Osteoblast (primary cell): ENCODE results near the gene OR10V1. TPM values are rescaled to one million over a fixed set of nuclear protein-coding genes. Genes with fewer than 3 reads are reported as not detected.

Source experiments
- DNase-seq: peaks from one replicate; pipeline ENCODE4 v3.0.0; 2011; ENCODE audit warnings: low spot score, mixed read lengths; ENCODE audit not compliant: insufficient read length; ENCODE audit errors: missing footprints
- H2AFZ ChIP-seq: 2 replicates; pipeline ENCODE4 v1.6.0; 2011; ENCODE audit warnings: mild to moderate bottlenecking, low read length
- H3K27ac ChIP-seq: 2 replicates; pipeline ENCODE4 v1.5.1; 2011; ENCODE audit warnings: mild to moderate bottlenecking, low read depth, low read length, moderate library complexity
- H3K27me3 ChIP-seq: 2 replicates; pipeline ENCODE4 v1.6.0; 2012; ENCODE audit warnings: mild to moderate bottlenecking, control low read depth, inconsistent platforms, low read length, moderate library complexity; ENCODE audit not compliant: insufficient read depth
- H3K36me3 ChIP-seq: 2 replicates; pipeline ENCODE4 v1.5.1; 2011; ENCODE audit warnings: mild to moderate bottlenecking, low read length, control low read depth, moderate library complexity; ENCODE audit not compliant: insufficient read depth
- H3K4me1 ChIP-seq: 2 replicates; pipeline ENCODE4 v1.5.1; 2011; ENCODE audit warnings: mild to moderate bottlenecking, low read length, control low read depth, moderate library complexity; ENCODE audit not compliant: insufficient read depth
- H3K4me2 ChIP-seq: 2 replicates; pipeline ENCODE4 v1.6.0; 2011; ENCODE audit warnings: mild to moderate bottlenecking, low read length; ENCODE audit not compliant: insufficient read depth
- H3K4me3 ChIP-seq: fragments of 200-600 bp; sonication (generic); 3 replicates; pipeline ENCODE4 v1.5.1; 2012; ENCODE audit warnings: mild to moderate bottlenecking, low read length, inconsistent platforms; ENCODE audit not compliant: insufficient read depth
- H3K79me2 ChIP-seq: 2 replicates; pipeline ENCODE4 v1.6.0; 2012; ENCODE audit warnings: mild to moderate bottlenecking, low read length, control low read depth, inconsistent platforms; ENCODE audit not compliant: insufficient read depth
- H3K9me3 ChIP-seq: 2 replicates; pipeline ENCODE4 v1.5.1; 2011; ENCODE audit warnings: low read depth, low read length, control low read depth
- H4K20me1 ChIP-seq: 2 replicates; pipeline ENCODE4 v1.6.0; 2012; ENCODE audit warnings: mild to moderate bottlenecking, low read length, control low read depth; ENCODE audit not compliant: insufficient read depth
- CTCF ChIP-seq: IDR thresholded peaks from 2 replicates; pipeline ENCODE4 v1.5.1; 2011; ENCODE audit warnings: mild to moderate bottlenecking, low read depth, low read length, moderate library complexity; ENCODE audit errors: extremely low read depth
- total RNA-seq: library from RNA; depleted of rRNA; stranded (reverse); fragments of >200 nt; gene quantifications from 2 replicates; pipeline ENCODE4 v1.2.3, GENCODE V29; 2012

Gene OR10V1
- total RNA-seq, 1 donor, result not detected

GRCh38 chr11:59674291-59674690 lies 39.4 kb downstream of the OR10V1 start:
- H3K79me2 ChIP-seq, result peaks cover 8% of the 10 kb centered on the region
- H3K4me2 ChIP-seq, result no peak overlapping the region
- H3K9me3 ChIP-seq, result no peaks in the 10 kb centered on the region
- no peak overlapping the region for H3K27ac ChIP-seq
- no peaks in the 10 kb centered on the region for H3K27me3 ChIP-seq
- no peaks in the 10 kb centered on the region for H4K20me1 ChIP-seq
- no peaks in the 10 kb centered on the region for H3K36me3 ChIP-seq
- TF ChIP-seq CTCF, result no peak
- no peak overlapping the region for H3K4me3 ChIP-seq
- H2AFZ ChIP-seq, result no peak overlapping the region
- peak; percentile 18 for DNase-seq
- H3K4me1 ChIP-seq, result peaks cover 9% of the 10 kb centered on the region

- H3K27ac ChIP-seq, result no peak overlapping the region
- no peaks in the 10 kb centered on the region for H3K9me3 ChIP-seq
- H4K20me1 ChIP-seq, result no peaks in the 10 kb centered on the region
- no peaks in the 10 kb centered on the region for H3K36me3 ChIP-seq
- H2AFZ ChIP-seq, result no peak overlapping the region
- no peak for TF ChIP-seq CTCF
- DNase-seq, result no peak
- no peak overlapping the region for H3K4me3 ChIP-seq
- H3K79me2 ChIP-seq, result peaks cover 12% of the 10 kb centered on the region
- no peaks in the 10 kb centered on the region for H3K27me3 ChIP-seq
- H3K4me1 ChIP-seq, result peaks cover 11% of the 10 kb centered on the region
- no peak overlapping the region for H3K4me2 ChIP-seq
Measured at GRCh38 chr11:59673291-59673690, 40.4 kb downstream of the OR10V1 start.

GRCh38 chr11:59671471-59671870 lies 42.2 kb downstream of the OR10V1 start:
- H2AFZ ChIP-seq, result no peak overlapping the region
- H3K4me1 ChIP-seq, result peaks cover 23% of the 10 kb centered on the region
- H3K36me3 ChIP-seq, result peaks cover 4% of the 10 kb centered on the region
- H3K27ac ChIP-seq, result no peak overlapping the region
- H3K4me2 ChIP-seq, result no peak overlapping the region
- no peaks in the 10 kb centered on the region for H3K9me3 ChIP-seq
- H3K4me3 ChIP-seq, result no peak overlapping the region
- peaks cover 30% of the 10 kb centered on the region for H3K79me2 ChIP-seq
- peaks cover 10% of the 10 kb centered on the region for H4K20me1 ChIP-seq
- no peak for TF ChIP-seq CTCF
- DNase-seq, result no peak
- no peaks in the 10 kb centered on the region for H3K27me3 ChIP-seq

- Histone ChIP-seq H2AFZ (peak overlapping the region; percentile 99), H4K20me1 (peaks cover 10% of the 10 kb centered on the region), H3K9me3 (no peaks in the 10 kb centered on the region), H3K36me3 (peaks cover 21% of the 10 kb centered on the region), H3K4me3 (peak overlapping the region; percentile 92), H3K27me3 (no peaks in the 10 kb centered on the region), H3K27ac (peak overlapping the region; percentile 100), H3K4me1 (peaks cover 23% of the 10 kb centered on the region), H3K79me2 (peaks cover 47% of the 10 kb centered on the region), H3K4me2 (peak overlapping the region; percentile 94)
- DNase-seq, result no peak
- no peak for TF ChIP-seq CTCF
Measured at GRCh38 chr11:59669611-59670009, 44.0 kb downstream of the OR10V1 start.
